A549 (cell line): ENCODE results near the gene CLEC19A. TPM values are rescaled to one million over a fixed set of nuclear protein-coding genes. Genes with fewer than 3 reads are reported as not detected.

Source experiments
- ATAC-seq, 2 experiments: fragments of 200-7000 bp in 1 of 2; fragments of >200 bp in 1 of 2; cut with Nextera tagmentation in 1 of 2; cut with Tn5 transposase in 1 of 2; 3 replicates each; pipeline versions ENCODE4 v1.8.0 to v1.9.1; 2018 to 2020; ENCODE audit warnings: mild to moderate bottlenecking in 1 of 2, moderate library complexity in 1 of 2
- CTCF ChIA-PET: fragments of 300-600 bp; sonication (Branson Sonifier 250); formaldehyde crosslinking; extraction: SDS; loops from one replicate; lab custom pipeline; 2021; ENCODE audit warnings: antibody characterized with exemption, inconsistent platforms; lab: Yijun Ruan, JAX
- POLR2A ChIA-PET: fragments of 350-600 bp; formaldehyde crosslinking; extraction: SDS; loops from one replicate; lab custom pipeline; 2021; ENCODE audit warnings: antibody characterized with exemption, inconsistent platforms; lab: Yijun Ruan, JAX
- DNase-seq, 2 experiments: peaks; one replicate each; pipeline versions ENCODE4 v3.0.0 to v3.0.0-alpha.2; 2011 to 2016; ENCODE audit warnings: low read depth in 1 of 2, low spot score in 1 of 2
- FAIRE-seq: peaks from 2 replicates; lab custom pipeline; 2011; peaks lifted over from hg19 to GRCh38; lab: Jason Lieb, UNC
- H3K27ac ChIP-seq, 2 experiments: fragments of >200 bp; sonication (Bioruptor Twin); formaldehyde crosslinking; 3 replicates each; pipeline ENCODE4 v1.5.1; 2016 to 2017
- H3K4me1 ChIP-seq: fragments of >200 bp; sonication (Bioruptor Twin); formaldehyde crosslinking; 3 replicates; pipeline ENCODE4 v1.6.1; 2016
- H3K4me2 ChIP-seq: fragments of >200 bp; sonication (Bioruptor Twin); formaldehyde crosslinking; 3 replicates; pipeline ENCODE4 v1.6.1; 2016
- H3K4me3 ChIP-seq: fragments of >200 bp; sonication (Bioruptor Twin); formaldehyde crosslinking; 3 replicates; pipeline ENCODE4 v1.5.1; 2016
- H3K9me3 ChIP-seq: fragments of >200 bp; sonication (Bioruptor Twin); formaldehyde crosslinking; 3 replicates; pipeline ENCODE4 v1.6.1; 2016
- CBX8 ChIP-seq: fragments of 200-600 bp; sonication (generic); IDR thresholded peaks from 2 replicates; pipeline ENCODE4 v1.6.1; 2016
- CEBPB ChIP-seq, 2 experiments: fragments of >200 bp in 1 of 2; sonication (Bioruptor Twin) in 1 of 2; formaldehyde crosslinking in 1 of 2; IDR thresholded peaks; 2 replicates each; pipeline ENCODE4 v1.6.1; 2012 to 2016
- CHD2 ChIP-seq: fragments of 150-350 bp; IDR thresholded peaks from 2 replicates; pipeline ENCODE4 v1.6.1; 2014; ENCODE audit warnings: low read length; ENCODE audit not compliant: partially characterized antibody
- CHD4 ChIP-seq: fragments of 200-600 bp; sonication (generic); IDR thresholded peaks from 2 replicates; pipeline ENCODE4 v1.6.1; 2016; ENCODE audit warnings: antibody characterized with exemption, mild to moderate bottlenecking, borderline replicate concordance
- FOSB ChIP-seq: fragments of 250-450 bp; sonication (Bioruptor Pico); IDR thresholded peaks from 2 replicates; pipeline ENCODE4 v1.5.0; 2020; ENCODE audit warnings: mild to moderate bottlenecking, moderate library complexity
- HOXA7 ChIP-seq: fragments of 250-450 bp; sonication (Bioruptor Pico); IDR thresholded peaks from 2 replicates; pipeline ENCODE4 v1.5.0; 2020; ENCODE audit warnings: mild to moderate bottlenecking, moderate library complexity
- HOXB13 ChIP-seq: fragments of 250-450 bp; sonication (Bioruptor Pico); IDR thresholded peaks from 2 replicates; pipeline ENCODE4 v1.5.0; 2020; ENCODE audit warnings: low read depth, mild to moderate bottlenecking, moderate library complexity
- HOXB5 ChIP-seq: fragments of 250-450 bp; sonication (Bioruptor Pico); IDR thresholded peaks from 2 replicates; pipeline ENCODE4 v1.5.0; 2020; ENCODE audit warnings: mild to moderate bottlenecking, moderate library complexity
- JUNB ChIP-seq: fragments of >200 bp; sonication (Bioruptor Twin); formaldehyde crosslinking; IDR thresholded peaks from 2 replicates; pipeline ENCODE4 v1.6.1; 2016
- MAZ ChIP-seq: fragments of 150-350 bp; IDR thresholded peaks from 2 replicates; pipeline ENCODE4 v1.6.1; 2014; ENCODE audit warnings: antibody characterized with exemption, low read depth, low read length, borderline replicate concordance
- NFE2L2 ChIP-seq: fragments of 150-350 bp; conservative IDR thresholded peaks from 2 replicates; pipeline ENCODE4 v1.6.1; 2014; ENCODE audit warnings: low read length
- NPAS2 ChIP-seq: fragments of 250-450 bp; sonication (Bioruptor Pico); IDR thresholded peaks from 2 replicates; pipeline ENCODE4 v1.8.0; 2022; ENCODE audit warnings: mild to moderate bottlenecking, moderate library complexity, borderline replicate concordance
- PHF8 ChIP-seq: fragments of 200-600 bp; sonication (generic); IDR thresholded peaks from 2 replicates; pipeline ENCODE4 v1.6.1; 2016; ENCODE audit warnings: low read depth, mild to moderate bottlenecking, antibody characterized with exemption, moderate library complexity, borderline replicate concordance
- RAD21 ChIP-seq, 2 experiments: fragments of >200 bp in 1 of 2; sonication (Bioruptor Twin) in 1 of 2; formaldehyde crosslinking in 1 of 2; IDR thresholded peaks in 1 of 2; conservative IDR thresholded peaks in 1 of 2; 2 replicates in 1 of 2; 3 replicates in 1 of 2; pipeline ENCODE4 v1.6.1; 2012 to 2018; ENCODE audit warnings: inconsistent platforms in 1 of 2
- RFX5 ChIP-seq: fragments of 450-650 bp; IDR thresholded peaks from 2 replicates; pipeline ENCODE4 v1.7.1; 2014; ENCODE audit warnings: antibody characterized with exemption, mild to moderate bottlenecking, moderate library complexity
- RNF2 ChIP-seq: fragments of 200-600 bp; sonication (generic); IDR thresholded peaks from 2 replicates; pipeline ENCODE4 v1.6.1; 2016; ENCODE audit warnings: low read depth, mild to moderate bottlenecking, antibody characterized with exemption, moderate library complexity, borderline replicate concordance
- SREBF2 ChIP-seq: fragments of 450-650 bp; IDR thresholded peaks from 2 replicates; pipeline ENCODE4 v1.6.1; 2014; ENCODE audit warnings: mild to moderate bottlenecking, moderate library complexity
- ZNF302 ChIP-seq: fragments of 250-450 bp; sonication (Bioruptor Pico); IDR thresholded peaks from 2 replicates; pipeline ENCODE4 v1.9.0; 2021; ENCODE audit warnings: inconsistent platforms, mild to moderate bottlenecking, moderate library complexity
- ZSCAN20 ChIP-seq: fragments of 250-450 bp; sonication (Bioruptor Pico); IDR thresholded peaks from 2 replicates; pipeline ENCODE4 v1.8.0; 2022; ENCODE audit warnings: mild to moderate bottlenecking, moderate library complexity
- WGBS: methylation state at CpG from one replicate; pipeline ENCODE4 v1.1.6; 2017; ENCODE audit errors: missing lambda C conversion rate; 5-methylcytosine and 5-hydroxymethylcytosine counted together
- polyA plus RNA-seq, 4 experiments: library from polyadenylated mRNA; depleted of rRNA in 3 of 4; stranded (reverse); fragments of >200 nt; fragmentation: RNase III in 1 of 4; extraction: RNeasy Plus Mini Kit Qiagen cat#74134 plus additional on column Dnase treatment in 1 of 4; gene quantifications; 2 replicates in 3 of 4; 3 replicates in 1 of 4; pipeline ENCODE4 v1.2.3, GENCODE V29; 2011 to 2017
- TF ChIP-seq, protein P1 (sequence below): IDR thresholded peaks from 2 replicates; pipeline ENCODE4 v1.6.1; 2012
- TF ChIP-seq, protein P2 (sequence below): IDR thresholded peaks from 2 replicates; pipeline ENCODE4 v1.6.1; 2012; ENCODE audit warnings: low read depth, borderline replicate concordance
- TF ChIP-seq, protein P3 (sequence below): fragments of 450-650 bp; IDR thresholded peaks from 2 replicates; pipeline ENCODE4 v1.6.1; 2014; ENCODE audit warnings: antibody characterized with exemption

The CLEC19A gene
- polyA plus RNA-seq, 2 of the 4 experiments (the other 2 are of a cell fraction): 0.09 to 0.49 TPM

DNA sequence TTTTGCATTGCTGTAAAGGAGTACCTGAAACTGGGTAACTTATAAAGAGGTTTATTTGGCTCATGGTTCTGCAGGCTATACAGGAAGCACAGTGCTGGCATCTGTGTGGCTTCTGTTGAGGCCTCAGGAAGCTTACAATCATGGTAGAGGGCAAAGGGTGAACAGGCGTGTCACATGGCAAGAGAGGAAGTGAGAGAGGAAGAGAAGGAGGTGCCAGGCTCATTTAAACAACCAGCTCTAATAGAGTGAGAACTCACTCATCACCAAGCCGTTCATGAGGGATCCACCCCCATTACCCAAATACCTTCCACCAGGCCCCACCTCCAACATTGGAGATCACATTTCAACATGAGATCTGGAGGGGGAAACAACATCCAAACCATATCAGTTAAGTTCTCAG, 16.4 kb upstream of the CLEC19A start:
- ChIA-PET CTCF (interaction anchor here (1.0 kb wide), 1 partner anchor 638 kb away, joined by 4 read pairs; no protein-coding TSS in a partner anchor), POLR2A (no interaction called here)
- no peak overlapping the region for H3K4me3 ChIP-seq
- FAIRE-seq: no peak
- TF ChIP-seq FOSB (CRISPR knock-in tag) (no peak), RAD21 (conservative IDR thresholded peaks at IDR 0.05 in 1 of 2, IDR thresholded peaks at IDR 0.05 in 1 of 2) (no peak), NPAS2 (no peak)
- DNase-seq: no peak
- no peak for ATAC-seq
- H3K9me3 ChIP-seq: no peaks in the 10 kb centered on the region
- 78% methylated on average over 2 of the region's 2 CpGs for WGBS
- no peak overlapping the region for H3K4me2 ChIP-seq
- H3K4me1 ChIP-seq: no peaks in the 10 kb centered on the region
- no peak overlapping the region for H3K27ac ChIP-seq

DNA sequence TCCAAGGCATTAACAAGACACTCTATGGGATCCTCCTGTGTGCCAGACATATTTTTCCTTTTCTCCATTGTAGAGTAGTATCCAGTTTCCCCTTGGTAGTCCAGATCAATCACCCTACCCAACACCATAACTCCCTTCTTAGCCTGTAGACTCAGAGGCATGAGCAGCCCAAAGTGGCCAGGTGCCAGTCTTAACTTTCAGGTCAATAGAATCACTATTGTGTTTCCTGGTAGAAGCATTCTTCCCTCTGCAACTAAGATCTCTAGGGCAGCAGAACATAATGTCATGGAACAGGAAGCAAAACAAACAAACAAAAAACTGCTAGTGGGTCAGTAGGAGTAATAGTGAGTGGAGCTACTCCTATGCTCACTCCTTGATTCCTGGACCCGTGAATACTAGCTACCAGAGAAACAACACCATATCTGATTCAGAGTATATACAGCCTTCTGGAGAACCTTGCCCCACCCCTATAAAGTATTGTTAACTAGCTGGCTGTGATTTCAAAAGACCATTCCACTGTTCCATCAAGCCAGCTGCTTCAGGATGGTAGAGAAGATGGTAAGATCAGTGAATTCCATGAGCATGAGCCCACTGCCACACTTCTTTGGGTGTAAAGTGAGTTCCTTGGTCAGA, 11.2 kb upstream of the CLEC19A start:
- 10% methylated on average over 1 of the region's 1 CpG for WGBS
- no peaks in the 10 kb centered on the region for H3K9me3 ChIP-seq
- POLR2A ChIA-PET: no interaction called here
- TF ChIP-seq, protein P1, sequence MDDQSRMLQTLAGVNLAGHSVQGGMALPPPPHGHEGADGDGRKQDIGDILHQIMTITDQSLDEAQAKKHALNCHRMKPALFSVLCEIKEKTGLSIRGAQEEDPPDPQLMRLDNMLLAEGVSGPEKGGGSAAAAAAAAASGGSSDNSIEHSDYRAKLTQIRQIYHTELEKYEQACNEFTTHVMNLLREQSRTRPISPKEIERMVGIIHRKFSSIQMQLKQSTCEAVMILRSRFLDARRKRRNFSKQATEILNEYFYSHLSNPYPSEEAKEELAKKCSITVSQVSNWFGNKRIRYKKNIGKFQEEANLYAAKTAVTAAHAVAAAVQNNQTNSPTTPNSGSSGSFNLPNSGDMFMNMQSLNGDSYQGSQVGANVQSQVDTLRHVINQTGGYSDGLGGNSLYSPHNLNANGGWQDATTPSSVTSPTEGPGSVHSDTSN: no peak
- no peak for TF ChIP-seq CHD4
- TF ChIP-seq NFE2L2: no peak
- TF ChIP-seq HOXB13 (CRISPR knock-in tag): no peak
- TF ChIP-seq, protein P2, sequence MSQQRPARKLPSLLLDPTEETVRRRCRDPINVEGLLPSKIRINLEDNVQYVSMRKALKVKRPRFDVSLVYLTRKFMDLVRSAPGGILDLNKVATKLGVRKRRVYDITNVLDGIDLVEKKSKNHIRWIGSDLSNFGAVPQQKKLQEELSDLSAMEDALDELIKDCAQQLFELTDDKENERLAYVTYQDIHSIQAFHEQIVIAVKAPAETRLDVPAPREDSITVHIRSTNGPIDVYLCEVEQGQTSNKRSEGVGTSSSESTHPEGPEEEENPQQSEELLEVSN: no peak
- TF ChIP-seq ZNF302: no peak
- no peak for TF ChIP-seq SREBF2
- TF ChIP-seq PHF8: no peak
- no peak for TF ChIP-seq CHD2
- no peak for TF ChIP-seq JUNB
- no peak for TF ChIP-seq RNF2
- TF ChIP-seq RAD21 (conservative IDR thresholded peaks at IDR 0.05 in 1 of 2, IDR thresholded peaks at IDR 0.05 in 1 of 2): no peak
- no peak for TF ChIP-seq CBX8
- TF ChIP-seq HOXA7: no peak
- TF ChIP-seq, protein P3, sequence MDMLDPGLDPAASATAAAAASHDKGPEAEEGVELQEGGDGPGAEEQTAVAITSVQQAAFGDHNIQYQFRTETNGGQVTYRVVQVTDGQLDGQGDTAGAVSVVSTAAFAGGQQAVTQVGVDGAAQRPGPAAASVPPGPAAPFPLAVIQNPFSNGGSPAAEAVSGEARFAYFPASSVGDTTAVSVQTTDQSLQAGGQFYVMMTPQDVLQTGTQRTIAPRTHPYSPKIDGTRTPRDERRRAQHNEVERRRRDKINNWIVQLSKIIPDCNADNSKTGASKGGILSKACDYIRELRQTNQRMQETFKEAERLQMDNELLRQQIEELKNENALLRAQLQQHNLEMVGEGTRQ: no peak
- TF ChIP-seq RFX5: no peak
- TF ChIP-seq CEBPB (IDR thresholded peaks at IDR 0.05): no peak
- TF ChIP-seq ZSCAN20: no peak
- TF ChIP-seq HOXB5 (CRISPR knock-in tag): no peak
- CTCF ChIA-PET: no interaction called here
- H3K4me2 ChIP-seq: no peak overlapping the region
- FAIRE-seq (no peak), ATAC-seq (no peak), DNase-seq (no peak)
- no peak overlapping the region for H3K4me3 ChIP-seq
- H3K4me1 ChIP-seq: no peaks in the 10 kb centered on the region
- H3K27ac ChIP-seq: no peak overlapping the region

DNA sequence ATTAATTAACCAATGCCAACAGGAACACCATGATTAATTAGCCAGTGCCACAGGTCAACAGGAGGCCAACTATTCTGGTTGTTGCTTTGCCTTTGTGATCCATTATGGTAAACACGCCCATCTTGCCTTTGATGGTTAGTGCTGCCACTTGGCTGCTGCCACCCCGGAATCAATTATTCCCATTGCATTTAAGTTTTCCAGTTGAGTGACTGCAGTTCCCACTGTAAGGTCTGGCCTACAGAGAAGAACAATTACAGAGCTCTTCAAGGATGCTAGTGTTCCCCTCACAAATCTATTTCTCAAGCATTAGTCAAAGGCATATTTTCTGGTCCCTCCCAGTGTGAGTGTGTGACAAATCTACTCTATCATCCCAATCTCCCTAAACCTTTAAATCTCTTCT, 7.1 kb upstream of the CLEC19A start:
- TF ChIP-seq MAZ: no peak
- TF ChIP-seq HOXB13 (CRISPR knock-in tag): no peak
- ATAC-seq: no peak
- FAIRE-seq: no peak
- Histone ChIP-seq H3K4me3 (no peak overlapping the region), H3K4me1 (peaks cover 8% of the 10 kb centered on the region), H3K9me3 (no peaks in the 10 kb centered on the region), H3K27ac (no peak overlapping the region), H3K4me2 (no peak overlapping the region)
- ChIA-PET POLR2A (no interaction called here), CTCF (interaction anchor here (1.2 to 1.4 kb wide), 3 partner anchors 12 to 99 kb away, joined by 3 to 5 read pairs (median 3); no protein-coding TSS in a partner anchor)
- 73% methylated on average over 2 of the region's 2 CpGs for WGBS
- no peak for DNase-seq
